ENCODE data around the gene RIMBP2.
"Not testable (repeated sequence)": the region's sequence is repeated elsewhere in the genome, so short reads cannot be mapped to it uniquely, and the experiment has no call there.

RIMBP2 gene

DNA sequence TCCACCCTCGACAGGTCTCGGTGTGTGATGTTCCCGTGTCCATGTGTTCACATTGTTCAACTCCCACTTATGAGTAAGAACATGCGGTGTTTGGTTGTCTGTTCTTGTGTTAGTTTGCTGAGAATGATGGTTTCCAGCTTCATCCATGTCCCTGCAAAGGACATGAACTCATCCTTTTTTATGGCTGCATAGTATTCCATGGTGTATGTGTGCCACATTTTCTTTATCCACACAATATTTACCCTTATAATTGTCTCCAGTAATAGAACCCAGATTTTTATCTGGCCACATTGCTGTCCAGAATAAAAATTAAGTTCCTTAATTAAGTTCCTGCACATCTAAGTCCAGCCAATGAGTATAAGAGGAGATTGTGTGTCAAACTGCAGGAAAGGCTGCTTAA lies 22.3 kb upstream of the RIMBP2 start:
- not testable (repeated sequence) for DNase-seq

DNA sequence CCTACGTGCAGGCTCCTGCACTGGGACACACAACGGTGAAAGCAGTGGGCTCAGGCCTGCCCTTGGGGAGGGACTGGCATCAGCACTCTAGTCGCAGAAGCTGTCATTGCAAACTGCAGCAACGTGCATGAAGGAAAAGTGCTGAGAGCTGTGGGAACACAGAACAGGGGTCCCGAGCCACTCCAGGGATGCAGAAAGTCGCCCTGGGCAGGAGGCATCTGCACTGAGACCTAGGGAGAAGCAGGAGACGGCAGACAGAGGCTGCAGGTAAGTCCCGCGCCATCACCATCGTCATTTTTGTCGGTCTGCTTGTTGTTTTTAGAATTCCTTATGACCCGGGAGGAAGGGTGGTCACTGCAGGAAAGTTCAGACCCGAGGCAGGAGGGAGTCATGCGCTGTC lies 21.6 kb upstream of the RIMBP2 start:
- no peak for DNase-seq

DNA sequence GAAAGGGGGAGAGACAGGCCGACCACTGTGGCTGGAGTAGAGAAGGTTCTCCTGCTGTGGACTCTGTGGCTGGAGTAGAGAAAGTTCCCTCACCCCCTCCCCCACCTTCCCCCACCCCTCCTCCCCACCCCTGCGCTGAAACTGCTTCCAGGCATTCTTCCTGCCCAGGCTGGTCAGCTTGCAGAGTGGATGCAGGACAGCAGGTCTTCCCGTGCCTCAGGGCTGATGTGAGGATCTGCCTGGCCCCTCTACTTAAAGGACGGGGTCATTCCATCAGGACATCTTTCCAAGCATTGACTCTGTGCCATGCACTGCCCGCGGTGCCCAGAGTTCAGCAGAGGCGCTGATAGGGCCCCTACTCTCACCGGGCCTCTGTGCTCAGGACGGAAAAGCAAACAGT lies 13.2 kb upstream of the RIMBP2 start:
- DNase-seq = no peak

DNA sequence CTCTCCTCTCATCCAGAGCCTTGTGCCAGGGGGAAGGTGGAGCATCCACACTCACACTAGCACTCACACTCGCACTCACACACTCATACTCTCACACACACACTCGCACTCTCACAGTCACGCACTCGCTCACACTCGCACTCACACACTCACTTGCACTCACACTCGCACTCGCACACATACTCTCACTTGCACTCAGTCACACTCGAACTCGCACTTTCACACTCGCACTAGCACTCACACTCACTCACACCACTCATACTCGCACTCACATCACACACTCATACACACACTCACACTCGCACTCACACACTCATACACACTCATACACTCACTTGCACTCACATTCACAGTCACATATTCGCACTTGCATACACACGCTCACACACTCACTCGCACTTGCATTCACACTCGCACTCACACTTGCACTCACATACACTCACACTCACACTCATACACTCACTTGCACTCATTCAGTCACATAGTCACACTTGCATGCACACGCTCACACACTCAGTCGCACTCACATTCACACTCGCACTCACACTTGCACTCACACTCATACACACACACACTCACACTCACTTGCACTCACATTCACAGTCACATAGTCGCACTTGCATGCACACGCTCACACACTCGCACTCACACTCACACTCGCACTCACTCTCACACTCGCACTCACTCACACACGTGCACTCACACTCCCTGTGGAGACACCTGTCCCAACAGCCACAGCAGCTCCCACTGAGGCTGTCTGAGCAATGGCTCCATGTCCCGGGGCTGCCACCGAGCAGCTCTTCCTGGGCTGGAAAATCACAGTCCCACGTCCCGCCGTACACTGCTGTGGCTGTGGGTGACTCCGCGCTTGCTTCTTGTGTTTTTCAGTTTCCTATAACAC lies 12.3 kb upstream of the RIMBP2 start:
- no peak for DNase-seq

DNA sequence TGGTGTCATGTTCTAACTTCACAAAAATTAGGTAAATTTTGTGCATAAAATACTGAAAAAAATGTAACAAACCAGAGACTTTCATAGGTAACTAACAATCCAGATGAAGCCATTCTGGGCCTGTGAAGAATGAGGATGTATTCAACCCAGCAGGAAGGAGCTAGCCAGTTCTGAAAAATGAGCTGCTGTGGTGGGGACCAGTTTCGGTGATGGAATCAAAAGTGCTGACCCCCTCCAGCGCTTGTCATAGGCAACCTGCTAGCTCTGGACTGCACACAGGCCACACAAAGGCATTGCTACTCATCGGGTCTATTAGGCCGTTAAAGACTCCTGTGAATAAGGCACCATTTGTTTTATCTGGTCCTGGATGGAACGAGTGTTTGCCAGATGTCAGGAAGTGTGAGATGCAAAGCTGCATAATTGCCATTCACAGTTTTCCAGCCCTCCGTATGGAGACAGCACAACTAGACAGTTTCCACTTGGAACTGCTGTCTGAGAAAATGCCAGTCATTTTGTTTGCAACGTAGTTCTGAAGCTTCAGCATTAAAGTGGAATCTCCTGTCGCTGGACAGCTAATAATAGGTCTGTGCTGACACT lies 3.3 kb upstream of the RIMBP2 start:
- DNase-seq = no peak

DNA sequence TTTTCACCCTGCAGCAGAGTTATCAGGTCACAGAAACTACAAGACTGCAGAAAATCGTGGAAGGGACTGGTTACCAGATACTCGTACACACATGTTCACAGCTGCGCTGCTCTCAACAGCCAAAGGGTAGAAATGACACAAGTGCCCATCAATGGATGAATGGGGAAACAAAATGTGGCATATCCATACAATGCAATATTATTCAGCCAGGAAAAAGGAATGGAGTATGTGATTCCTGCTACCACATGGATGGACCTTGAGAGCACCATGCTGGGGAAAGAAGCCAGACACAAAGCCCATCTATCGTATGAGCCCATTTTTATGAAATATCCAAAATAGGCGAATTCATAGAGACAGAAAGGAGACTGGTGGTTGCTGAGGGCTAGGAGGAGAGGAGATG lies 1.7 kb upstream of the RIMBP2 start:
- DNase-seq = no peak

DNA sequence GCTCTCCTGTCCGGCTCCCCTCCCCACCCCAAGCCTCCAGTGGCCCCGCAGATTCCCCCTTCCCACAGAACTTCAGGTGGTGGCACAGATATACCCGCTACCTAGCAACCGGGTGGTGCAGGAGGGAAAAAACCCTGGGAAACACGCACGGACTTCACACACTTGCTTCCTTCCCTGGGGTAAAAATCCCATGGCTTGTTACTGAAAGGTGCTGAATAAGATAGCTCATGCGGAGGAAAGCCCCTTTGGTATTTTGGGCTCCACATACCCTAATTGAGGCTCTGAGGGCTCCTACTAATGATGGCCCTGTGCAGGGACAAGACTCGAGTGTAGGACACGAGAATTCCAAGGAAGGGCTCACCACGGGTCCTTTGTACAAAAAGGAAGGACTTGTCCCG lies 869 bp upstream of the RIMBP2 start:
- DNase-seq = no peak

DNA sequence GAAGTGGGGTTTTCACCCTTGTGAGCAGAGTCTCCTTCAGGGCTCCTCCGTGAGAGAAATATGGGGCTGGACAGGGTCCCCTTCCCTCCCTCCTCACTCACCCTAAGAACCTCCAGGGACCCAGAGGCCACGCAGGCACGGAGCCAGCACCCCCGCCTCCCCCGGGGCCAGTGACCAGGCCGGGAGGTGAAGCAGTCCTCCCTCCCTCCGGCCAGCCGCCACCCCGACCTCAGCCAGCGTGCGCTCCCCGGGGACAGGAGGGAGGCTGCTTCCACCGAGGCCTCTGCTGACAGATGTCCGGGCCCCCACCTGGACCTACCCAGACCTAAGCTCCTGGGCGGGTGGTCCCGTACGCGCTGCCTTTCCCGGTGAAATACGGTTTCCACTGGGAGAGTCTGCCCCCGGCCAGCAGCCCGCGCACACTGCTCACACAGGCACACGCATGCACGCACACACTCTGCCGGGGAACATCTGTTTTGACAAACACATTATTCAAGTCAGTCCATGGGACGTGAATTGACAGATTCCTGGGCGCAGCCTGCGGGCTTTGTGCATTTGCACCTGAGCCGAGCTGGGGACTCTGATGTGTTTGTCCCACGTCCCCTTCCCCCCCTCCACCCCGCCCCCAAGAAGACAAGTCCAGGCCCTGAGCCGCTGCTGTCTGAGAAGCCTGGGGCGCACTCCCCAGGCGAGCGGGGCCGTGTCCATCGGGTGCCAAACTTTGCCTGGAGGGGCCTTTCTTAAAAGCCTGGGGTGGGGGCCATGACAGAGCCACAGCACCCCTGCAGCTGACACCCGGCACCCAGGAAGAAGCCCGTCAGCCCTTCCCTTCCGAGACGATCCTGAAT lies 725 bp downstream of the RIMBP2 start:
- DNase-seq = no peak

DNA sequence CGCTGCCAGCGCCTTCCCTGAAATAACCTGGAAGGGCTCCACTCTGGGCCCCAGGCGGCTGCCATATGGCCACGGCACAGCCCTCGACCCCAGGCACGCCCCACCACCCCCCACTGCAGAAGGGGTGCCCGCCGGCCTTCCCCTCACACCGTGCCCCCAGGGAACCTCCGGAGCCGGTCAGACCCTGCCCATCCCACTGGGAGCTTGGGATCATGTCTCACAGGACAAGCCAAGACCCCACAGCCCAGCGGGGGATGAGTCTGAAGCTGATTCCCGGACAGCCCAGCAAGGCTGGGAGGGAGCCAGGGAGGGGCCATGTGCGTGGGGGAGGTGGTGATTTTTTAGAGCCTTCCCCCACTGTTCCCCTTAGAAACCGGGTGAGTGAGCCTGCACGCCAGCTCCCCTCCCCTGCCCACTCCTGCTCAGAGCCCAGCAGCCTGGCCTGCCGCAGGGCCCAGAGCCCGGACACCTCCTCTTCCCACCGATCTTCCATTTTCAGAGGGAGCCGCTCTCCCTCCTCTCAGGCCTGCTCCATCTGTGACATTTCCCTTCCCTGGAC lies 1.4 kb downstream of the RIMBP2 start:
- DNase-seq = no peak

DNA sequence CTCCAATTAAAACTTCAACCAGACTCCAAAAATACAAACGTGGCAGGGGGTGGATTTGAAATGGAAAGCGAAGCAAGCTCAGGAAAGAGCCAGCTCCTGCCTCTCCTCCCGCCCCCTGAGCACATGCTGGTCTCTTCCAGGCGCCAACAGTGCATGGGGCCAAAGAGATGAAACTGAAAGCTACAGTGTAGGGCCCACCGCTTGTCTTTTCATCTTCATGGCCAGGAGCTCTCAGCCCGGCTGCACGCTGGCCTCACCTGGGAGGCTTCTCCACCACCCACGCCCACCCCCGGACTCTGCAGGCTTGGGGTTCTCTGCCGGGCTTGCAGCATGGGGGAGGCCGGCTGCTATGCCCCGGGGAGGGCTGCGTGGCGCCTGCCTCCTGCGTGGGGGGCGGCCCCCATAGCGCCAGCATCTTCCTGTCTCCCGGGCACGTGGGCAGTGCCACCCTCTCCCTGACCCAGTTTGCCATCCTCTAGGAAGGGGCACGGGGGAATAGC lies 2.0 kb downstream of the RIMBP2 start:
- no peak for DNase-seq

DNA sequence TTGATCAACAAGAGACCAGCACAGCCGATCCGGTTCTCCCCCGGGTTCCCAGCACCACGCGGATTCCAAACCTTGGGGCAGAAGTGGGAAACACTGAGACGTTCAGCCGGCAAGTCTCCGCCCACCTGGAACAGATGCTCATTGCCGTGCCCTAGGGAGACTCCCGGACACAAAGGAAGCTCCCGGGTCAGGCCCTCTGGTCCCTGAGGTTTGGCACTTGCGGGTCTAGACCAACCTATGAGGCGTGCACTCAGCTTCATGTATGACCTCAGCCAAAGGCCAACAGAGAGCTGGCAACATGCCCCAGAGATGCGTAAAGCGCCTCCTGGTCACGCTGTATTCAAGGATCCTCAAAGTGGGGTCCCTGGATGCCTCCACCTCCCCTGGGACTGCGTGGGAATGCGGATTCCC lies 2.5 kb downstream of the RIMBP2 start:
- no peak for DNase-seq

DNA sequence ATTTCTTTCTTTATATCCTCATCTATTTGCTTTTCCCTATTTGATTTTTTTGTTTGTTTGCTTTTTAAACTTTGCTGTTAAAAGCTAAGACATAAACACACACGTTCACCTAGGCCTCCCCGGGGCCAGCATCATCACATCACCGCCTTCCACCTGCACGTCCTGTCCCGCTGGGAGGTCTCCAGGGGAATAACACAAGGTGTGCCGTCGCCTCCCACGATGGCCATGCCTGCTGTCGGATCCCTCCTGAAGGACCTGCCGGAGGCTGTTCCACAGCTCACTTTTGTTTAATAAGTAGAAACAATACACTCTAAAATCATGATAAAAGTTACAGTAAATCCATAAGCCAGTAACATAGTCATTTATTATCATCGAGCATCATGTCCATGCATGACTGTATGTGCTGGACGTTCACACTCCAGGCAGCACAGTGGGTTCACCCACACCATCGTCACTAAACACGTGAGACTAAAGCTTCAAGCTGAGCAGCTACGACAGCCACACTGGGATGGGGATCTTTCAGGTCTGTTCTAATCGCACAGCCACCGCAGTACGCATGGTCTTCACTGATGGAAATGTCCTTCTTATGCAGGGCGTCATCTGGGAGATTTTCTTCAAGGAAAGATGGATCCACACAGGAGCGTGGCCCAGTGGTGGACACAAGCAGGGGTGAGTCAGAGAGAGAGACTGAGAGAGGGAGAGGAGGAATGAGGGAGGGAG lies 3.6 kb downstream of the RIMBP2 start:
- DNase-seq = no peak

DNA sequence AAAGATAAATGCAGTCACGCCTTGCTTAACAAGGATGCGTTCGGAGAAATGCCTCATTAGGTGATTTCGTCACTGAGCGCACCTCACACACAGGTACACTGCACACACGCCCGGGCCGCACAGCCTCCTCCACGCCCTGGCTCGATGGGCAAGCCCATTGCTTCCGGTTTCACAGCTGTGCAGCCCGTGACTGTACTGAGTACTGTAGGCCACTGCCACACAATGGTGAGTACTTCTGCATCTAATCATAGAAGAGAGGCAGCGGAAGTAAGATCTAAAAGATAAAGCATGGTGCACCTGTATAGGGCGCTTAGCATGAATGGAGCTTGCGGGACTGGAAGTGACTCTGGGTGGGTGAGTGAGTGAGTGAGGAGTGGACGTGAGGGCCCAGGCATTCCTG lies 4.3 kb downstream of the RIMBP2 start:
- DNase-seq = no peak

DNA sequence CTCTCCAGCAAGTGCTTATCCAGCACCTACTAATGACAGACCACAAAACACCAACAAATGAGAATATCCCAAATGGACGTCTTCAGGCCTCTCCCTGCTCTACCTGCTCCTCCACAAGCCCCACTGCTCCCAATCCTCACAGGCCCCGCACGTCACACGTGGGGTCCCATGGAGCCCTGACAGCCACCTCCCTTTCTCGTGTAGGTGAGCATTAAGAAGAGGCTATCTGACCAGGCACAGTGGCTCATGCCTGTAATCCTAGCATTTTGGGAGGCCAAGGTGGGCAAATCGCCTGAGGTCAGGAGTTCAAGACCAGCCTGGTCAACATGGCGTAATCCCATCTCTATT lies 5.4 kb downstream of the RIMBP2 start:
- no peak for DNase-seq

DNA sequence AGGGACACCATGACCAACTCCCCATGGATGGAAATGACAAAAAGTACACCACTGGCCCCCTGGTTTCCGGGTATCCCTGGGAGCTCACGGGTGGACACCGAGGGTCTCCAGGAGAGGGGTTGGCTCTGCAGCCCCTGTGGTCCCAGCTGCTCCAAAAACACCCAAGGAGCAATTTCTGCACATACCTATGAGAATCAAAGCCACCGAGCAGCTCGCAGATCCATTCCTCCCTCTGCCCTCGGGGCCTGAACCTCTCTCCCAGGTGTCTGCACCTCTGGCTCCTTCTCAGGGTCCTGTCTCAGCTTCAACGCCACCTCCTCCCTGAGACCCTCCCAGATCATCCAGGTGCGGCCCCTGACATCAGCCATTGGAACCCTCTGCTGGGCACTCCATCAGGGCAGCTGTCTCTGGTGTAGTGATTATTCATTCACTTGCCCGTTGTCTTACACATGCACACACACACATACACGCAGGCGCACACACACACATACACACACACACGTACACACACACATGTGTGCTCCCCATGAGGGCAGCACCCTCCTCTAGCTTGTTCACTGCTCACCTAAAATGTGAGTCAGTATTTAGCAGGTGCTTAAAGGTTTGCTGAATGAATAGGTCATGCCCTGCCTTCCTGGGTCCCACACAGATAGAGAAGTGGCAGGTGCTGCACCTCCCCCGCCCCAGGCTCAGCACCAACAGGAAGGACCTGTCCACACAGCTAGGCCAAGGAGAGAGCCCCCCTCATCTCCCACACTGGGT lies 5.9 kb downstream of the RIMBP2 start:
- DNase-seq = peak; percentile 50

DNA sequence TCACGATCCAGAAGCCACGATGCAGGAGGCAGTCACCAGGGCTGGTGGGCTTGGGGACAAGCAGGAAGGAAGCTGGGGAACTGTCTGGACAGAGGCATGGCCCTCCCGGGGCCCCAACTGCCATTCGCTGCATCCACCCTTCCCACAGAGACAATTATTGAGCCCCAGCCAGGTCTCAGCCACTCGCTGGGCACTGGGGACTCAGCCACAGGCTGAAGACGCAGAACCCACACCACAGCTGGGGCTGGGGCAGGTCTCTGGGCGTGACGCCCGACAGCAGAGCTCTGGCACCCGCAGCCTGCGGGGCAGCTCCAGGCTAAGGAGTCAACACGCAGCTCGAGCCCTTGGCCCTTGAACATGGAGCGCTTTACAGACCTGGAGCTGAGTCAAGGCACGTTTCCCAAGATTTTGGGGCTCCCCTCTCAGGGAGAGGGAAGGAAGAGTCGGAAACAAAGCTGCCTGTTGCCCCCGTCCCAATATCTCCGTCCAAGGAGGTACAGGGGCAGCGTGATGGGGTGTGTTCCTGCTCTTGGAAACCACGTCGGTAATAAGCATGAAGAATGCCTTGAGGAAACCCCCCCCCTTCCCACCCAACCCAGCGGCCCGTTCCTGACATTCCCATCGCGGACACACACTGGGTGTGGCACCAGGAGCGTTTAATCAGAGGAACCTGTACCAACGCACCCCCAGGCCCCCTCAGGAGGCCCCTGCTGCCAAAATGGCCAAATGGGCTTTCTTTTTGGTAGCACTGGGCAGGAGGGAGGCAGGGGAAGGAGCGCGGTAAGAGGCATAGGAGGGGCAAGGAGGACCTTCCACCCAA lies 6.7 kb downstream of the RIMBP2 start:
- peak; percentile 42 for DNase-seq

DNA sequence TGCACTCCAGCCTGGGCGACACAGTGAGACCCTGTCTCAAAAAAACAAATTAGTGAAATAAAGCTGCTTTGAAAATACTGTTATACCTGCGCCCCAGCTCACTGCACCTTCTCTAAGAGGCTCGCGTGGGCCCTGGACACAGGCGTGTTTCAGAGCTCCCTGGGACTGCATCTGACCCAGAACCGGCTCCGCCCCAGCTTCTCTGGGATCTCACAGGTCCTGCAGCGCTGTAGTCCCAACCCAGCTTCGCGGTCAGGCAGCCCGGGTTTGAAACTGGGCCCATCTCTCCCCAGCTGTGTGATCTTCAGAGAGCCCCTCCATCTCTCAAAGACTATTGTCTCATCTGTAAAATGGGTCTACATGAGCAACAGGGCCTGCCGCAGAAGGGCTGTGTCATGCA lies 7.5 kb downstream of the RIMBP2 start:
- DNase-seq = no peak

DNA sequence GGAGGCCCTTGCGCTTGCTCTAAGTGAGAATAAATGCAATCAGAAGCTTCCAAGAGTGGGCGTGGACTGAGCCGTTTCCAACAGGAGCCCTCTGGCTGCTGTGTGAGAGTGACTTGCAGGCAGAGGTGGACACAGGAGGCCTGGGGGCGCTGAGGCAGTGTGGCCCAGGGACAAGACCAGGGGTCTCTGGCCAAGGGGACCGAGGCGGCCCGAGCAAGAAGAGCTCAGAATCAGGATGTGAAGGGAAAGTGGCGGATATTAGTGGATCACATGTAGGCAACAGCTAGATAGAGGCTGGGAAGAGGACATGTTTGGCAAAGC lies 8.6 kb downstream of the RIMBP2 start:
- DNase-seq = no peak

DNA sequence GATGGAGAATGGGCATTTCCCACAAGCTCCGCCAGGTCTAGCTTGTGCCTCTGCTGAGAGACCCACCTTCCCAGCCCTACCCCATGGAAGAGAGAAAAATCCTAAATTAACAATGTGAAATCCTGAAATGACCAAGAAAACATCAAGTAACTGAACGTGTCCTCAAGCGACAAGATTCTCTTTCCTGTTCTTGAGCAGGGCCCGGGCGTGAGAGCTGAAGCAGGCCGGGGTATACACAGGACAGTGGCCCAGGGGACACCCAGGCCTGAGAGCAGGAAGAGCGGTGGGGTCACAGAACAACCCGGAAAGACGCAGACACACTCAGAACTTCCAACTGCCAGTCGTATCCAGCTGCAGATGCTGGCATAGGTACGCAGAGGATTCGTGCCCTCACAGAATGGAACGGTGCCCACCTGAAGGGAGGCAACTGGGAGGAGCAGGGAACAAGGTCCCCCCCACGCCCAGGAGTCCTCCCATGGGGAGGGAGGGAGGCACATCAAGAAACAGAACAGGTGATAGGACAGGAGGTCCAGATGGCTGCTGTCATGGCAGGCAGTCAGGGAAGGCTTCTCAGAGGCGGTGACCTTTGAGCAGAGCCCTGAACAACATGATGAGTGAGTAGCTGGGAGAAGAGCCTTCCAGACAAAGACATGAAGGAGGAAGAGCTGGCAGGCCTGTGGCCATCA lies 9.1 kb downstream of the RIMBP2 start:
- no peak for DNase-seq

DNA sequence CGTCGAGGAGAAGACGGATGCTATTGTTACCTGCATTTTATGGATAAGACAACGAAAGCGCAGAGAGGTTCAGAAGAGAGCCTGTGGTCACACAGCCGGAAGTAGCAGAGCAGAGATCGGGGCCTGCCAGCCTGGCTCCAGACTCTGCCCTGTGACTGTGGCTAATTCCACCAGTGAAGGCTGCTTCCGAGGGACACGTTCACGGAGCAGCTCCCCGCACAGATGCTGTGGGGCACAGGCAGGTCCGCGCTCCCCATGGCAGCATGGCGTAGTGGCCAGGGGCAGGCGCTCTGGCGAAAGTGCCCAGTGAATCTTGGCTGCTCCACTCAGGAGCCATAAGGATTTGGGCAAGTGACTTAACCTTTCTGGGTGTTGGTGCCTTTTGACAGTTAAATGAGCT lies 9.8 kb downstream of the RIMBP2 start:
- no peak for DNase-seq
